OCI-LY1 (cell line): ENCODE data around the gene PTPA.

ENCODE experiments used
- H2AFZ ChIP-seq: fragments of 200-600 bp; sonication (generic), shearing (Covaris generic); 2 replicates; pipeline ENCODE4 v1.6.0; 2014; ENCODE audit warnings: antibody characterized with exemption, mild to moderate bottlenecking, low read length
- H3F3A ChIP-seq: fragments of 200-600 bp; sonication (generic), shearing (Covaris generic); 2 replicates; pipeline ENCODE4 v1.6.0; 2014; ENCODE audit warnings: mild to moderate bottlenecking, antibody characterized with exemption, low read length, moderate library complexity; ENCODE audit not compliant: insufficient read depth
- H3K27ac ChIP-seq: fragments of 200-600 bp; sonication (generic); 2 replicates; pipeline ENCODE4 v1.5.1; 2014; ENCODE audit warnings: low read length, mixed run types, mild to moderate bottlenecking, low read depth; ENCODE audit not compliant: poor library complexity, severe bottlenecking
- H3K27me3 ChIP-seq: fragments of 200-600 bp; sonication (generic); 2 replicates; pipeline ENCODE4 v1.6.0; 2014; ENCODE audit warnings: antibody characterized with exemption, mild to moderate bottlenecking, low read length, moderate library complexity; ENCODE audit not compliant: insufficient read depth
- H3K36me3 ChIP-seq: fragments of 200-600 bp; sonication (generic); 2 replicates; pipeline ENCODE4 v1.6.1; 2014; ENCODE audit warnings: mild to moderate bottlenecking, antibody characterized with exemption, low read length, moderate library complexity, mixed read lengths; ENCODE audit not compliant: insufficient read depth
- H3K4me1 ChIP-seq: fragments of 200-600 bp; sonication (generic); 2 replicates; pipeline ENCODE4 v1.5.1; 2014; ENCODE audit warnings: mild to moderate bottlenecking, low read length, moderate library complexity; ENCODE audit not compliant: insufficient read depth, severe bottlenecking
- H3K4me2 ChIP-seq: fragments of 200-600 bp; sonication (generic), shearing (Covaris generic); 2 replicates; pipeline ENCODE4 v1.6.1; 2014; ENCODE audit warnings: low read length
- H3K4me3 ChIP-seq: fragments of 200-600 bp; sonication (generic); 2 replicates; pipeline ENCODE4 v1.5.1; 2014; ENCODE audit warnings: low read length, low read depth, mild to moderate bottlenecking, mixed read lengths; ENCODE audit not compliant: poor library complexity, severe bottlenecking
- H3K79me2 ChIP-seq: fragments of 200-600 bp; shearing (Covaris generic); 2 replicates; pipeline ENCODE4 v1.6.1; 2016; ENCODE audit warnings: mixed run types, low read length, mixed read lengths; ENCODE audit not compliant: insufficient read depth
- H3K9ac ChIP-seq: fragments of 200-600 bp; sonication (generic), shearing (Covaris generic); 2 replicates; pipeline ENCODE4 v1.6.1; 2014; ENCODE audit warnings: mild to moderate bottlenecking, low read length, mixed read lengths
- H3K9me2 ChIP-seq: fragments of 200-600 bp; sonication (generic), shearing (Covaris generic); 2 replicates; pipeline ENCODE4 v1.6.1; 2014; ENCODE audit warnings: low read depth, mild to moderate bottlenecking, low read length, mixed read lengths
- H3K9me3 ChIP-seq: fragments of 200-600 bp; shearing (Covaris generic); 2 replicates; pipeline ENCODE4 v1.6.1; 2014; ENCODE audit warnings: low read length, mixed read lengths
- H4K20me1 ChIP-seq: fragments of 200-600 bp; sonication (generic), shearing (Covaris generic); 2 replicates; pipeline ENCODE4 v1.6.0; 2016; ENCODE audit warnings: mild to moderate bottlenecking, low read length; ENCODE audit not compliant: insufficient read depth
- EZH2 ChIP-seq: fragments of 200-600 bp; sonication (generic), shearing (Covaris generic); IDR thresholded peaks from 2 replicates; pipeline ENCODE4 v1.8.0; 2017; ENCODE audit warnings: borderline replicate concordance, mixed run types, mild to moderate bottlenecking, antibody characterized with exemption, low read length, moderate library complexity, mixed read lengths
- TF ChIP-seq, protein P1 (sequence below): fragments of 200-600 bp; sonication (generic), shearing (Covaris generic); IDR thresholded peaks from 2 replicates; pipeline ENCODE4 v1.5.1; 2017; ENCODE audit warnings: mild to moderate bottlenecking, antibody characterized with exemption, low read length, moderate library complexity, mixed read lengths

PTPA gene

DNA sequence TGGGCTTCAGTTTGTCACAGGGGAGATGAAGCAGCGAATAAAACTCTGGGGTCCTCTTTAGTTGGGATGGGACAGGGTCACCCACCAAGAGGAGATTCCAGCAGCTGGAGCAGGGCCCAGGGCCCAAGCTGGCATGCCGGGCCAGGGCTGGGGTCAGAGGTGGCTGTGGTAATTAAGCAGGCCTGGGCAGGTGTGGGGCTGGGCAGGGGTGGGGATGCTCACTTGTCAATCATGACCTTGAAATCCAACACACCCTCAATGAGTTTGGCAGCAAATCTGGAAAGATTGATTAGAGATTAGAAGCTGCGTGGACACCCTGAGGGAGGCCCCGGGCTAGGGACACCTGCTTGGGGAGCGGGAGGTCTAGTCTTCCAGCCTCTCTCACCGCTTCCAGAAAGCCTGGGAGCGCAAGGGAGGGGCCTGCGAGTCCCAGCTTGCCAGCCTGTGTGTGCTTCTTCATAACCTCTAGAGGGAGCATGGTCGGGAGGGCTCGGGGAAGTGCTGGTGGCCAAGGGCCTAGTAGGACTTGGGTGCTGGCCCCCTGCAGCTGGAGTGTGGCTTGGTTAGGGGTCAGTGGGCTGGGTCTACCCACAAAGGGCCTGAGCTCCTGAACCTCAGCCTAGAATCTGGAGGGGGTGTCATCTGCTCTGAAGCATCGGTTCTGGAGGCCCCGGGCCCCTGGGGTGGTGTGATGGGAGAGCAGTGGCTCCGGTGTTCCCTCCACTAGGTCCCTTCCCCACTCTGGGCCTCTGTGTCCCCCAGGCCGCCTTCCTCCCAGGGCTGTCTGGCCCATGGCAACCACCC is 8.2 kb upstream of the PTPA start:
- H3K9me2 ChIP-seq = no peaks in the 10 kb centered on the region
- H3K4me3 ChIP-seq = no peak overlapping the region
- no peaks in the 10 kb centered on the region for H3K36me3 ChIP-seq
- no peak overlapping the region for H3K9ac ChIP-seq
- H2AFZ ChIP-seq = no peak overlapping the region
- H3K27me3 ChIP-seq = 0 out of 2 replicates have a peak, but pooled peaks cover 5% of the 10 kb centered on the region
- H3K79me2 ChIP-seq = no peaks in the 10 kb centered on the region
- H3F3A ChIP-seq = no peaks in the 10 kb centered on the region
- no peaks in the 10 kb centered on the region for H4K20me1 ChIP-seq
- no peak overlapping the region for H3K27ac ChIP-seq
- H3K4me2 ChIP-seq = no peak overlapping the region
- TF ChIP-seq, protein P1, sequence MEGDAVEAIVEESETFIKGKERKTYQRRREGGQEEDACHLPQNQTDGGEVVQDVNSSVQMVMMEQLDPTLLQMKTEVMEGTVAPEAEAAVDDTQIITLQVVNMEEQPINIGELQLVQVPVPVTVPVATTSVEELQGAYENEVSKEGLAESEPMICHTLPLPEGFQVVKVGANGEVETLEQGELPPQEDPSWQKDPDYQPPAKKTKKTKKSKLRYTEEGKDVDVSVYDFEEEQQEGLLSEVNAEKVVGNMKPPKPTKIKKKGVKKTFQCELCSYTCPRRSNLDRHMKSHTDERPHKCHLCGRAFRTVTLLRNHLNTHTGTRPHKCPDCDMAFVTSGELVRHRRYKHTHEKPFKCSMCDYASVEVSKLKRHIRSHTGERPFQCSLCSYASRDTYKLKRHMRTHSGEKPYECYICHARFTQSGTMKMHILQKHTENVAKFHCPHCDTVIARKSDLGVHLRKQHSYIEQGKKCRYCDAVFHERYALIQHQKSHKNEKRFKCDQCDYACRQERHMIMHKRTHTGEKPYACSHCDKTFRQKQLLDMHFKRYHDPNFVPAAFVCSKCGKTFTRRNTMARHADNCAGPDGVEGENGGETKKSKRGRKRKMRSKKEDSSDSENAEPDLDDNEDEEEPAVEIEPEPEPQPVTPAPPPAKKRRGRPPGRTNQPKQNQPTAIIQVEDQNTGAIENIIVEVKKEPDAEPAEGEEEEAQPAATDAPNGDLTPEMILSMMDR = peak; percentile 60
- no peak for TF ChIP-seq EZH2
- peaks cover 9% of the 10 kb centered on the region for H3K4me1 ChIP-seq
- H3K9me3 ChIP-seq = no peaks in the 10 kb centered on the region

DNA sequence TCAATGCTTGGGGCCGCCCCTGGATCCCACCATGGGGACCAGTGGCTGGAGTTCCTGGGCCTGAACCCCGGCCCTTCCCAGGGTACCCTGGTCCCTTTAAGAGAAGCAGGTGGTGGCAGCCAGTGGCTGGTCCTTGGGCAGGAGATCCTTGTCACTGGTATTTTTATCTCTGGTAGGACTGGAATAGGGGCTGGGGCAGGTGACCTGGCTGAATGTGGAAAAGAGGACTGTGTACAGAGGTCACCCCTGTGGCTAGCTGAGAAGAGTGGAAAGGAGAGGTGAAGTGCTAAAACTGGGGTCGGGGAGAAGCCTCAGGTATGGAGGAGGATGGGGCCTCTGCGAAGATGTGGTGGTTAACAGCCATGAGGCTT is 7.6 kb upstream of the PTPA start:
- no peaks in the 10 kb centered on the region for H3K9me2 ChIP-seq
- H3K27ac ChIP-seq = no peak overlapping the region
- no peak overlapping the region for H3K9ac ChIP-seq
- H3K4me2 ChIP-seq = no peak overlapping the region
- H3K27me3 ChIP-seq = 0 out of 2 replicates have a peak, but pooled peaks cover 7% of the 10 kb centered on the region
- no peaks in the 10 kb centered on the region for H3K79me2 ChIP-seq
- H3K4me1 ChIP-seq = peaks cover 9% of the 10 kb centered on the region
- TF ChIP-seq EZH2 = no peak
- TF ChIP-seq, protein P1 = no peak
- H3K9me3 ChIP-seq = no peaks in the 10 kb centered on the region
- no peaks in the 10 kb centered on the region for H3F3A ChIP-seq
- H3K36me3 ChIP-seq = no peaks in the 10 kb centered on the region
- no peaks in the 10 kb centered on the region for H4K20me1 ChIP-seq
- no peak overlapping the region for H3K4me3 ChIP-seq
- no peak overlapping the region for H2AFZ ChIP-seq

GRCh38 chr9:129104051-129104450 is 7.2 kb upstream of the PTPA start:
- Histone ChIP-seq H3K36me3 (no peaks in the 10 kb centered on the region), H3K4me3 (no peak overlapping the region), H3K79me2 (no peaks in the 10 kb centered on the region), H4K20me1 (no peaks in the 10 kb centered on the region), H3K4me2 (no peak overlapping the region), H3K9ac (no peak overlapping the region), H3K27ac (no peak overlapping the region), H3F3A (no peaks in the 10 kb centered on the region), H3K4me1 (peaks cover 9% of the 10 kb centered on the region), H2AFZ (no peak overlapping the region), H3K27me3 (0 out of 2 replicates have a peak, but pooled peaks cover 7% of the 10 kb centered on the region), H3K9me2 (no peaks in the 10 kb centered on the region), H3K9me3 (no peaks in the 10 kb centered on the region)
- TF ChIP-seq, protein P1 = no peak
- TF ChIP-seq EZH2 = no peak
